ENCODE data around the gene DLX2. TPM values are rescaled to one million over a fixed set of nuclear protein-coding genes. Genes with fewer than 3 reads are reported as not detected.
A peak's percentile ranks its signal among the peaks of the same experiment; 100 is the strongest.

Gene DLX2
- total RNA-seq, 1 donor, result 0.36 TPM

DNA sequence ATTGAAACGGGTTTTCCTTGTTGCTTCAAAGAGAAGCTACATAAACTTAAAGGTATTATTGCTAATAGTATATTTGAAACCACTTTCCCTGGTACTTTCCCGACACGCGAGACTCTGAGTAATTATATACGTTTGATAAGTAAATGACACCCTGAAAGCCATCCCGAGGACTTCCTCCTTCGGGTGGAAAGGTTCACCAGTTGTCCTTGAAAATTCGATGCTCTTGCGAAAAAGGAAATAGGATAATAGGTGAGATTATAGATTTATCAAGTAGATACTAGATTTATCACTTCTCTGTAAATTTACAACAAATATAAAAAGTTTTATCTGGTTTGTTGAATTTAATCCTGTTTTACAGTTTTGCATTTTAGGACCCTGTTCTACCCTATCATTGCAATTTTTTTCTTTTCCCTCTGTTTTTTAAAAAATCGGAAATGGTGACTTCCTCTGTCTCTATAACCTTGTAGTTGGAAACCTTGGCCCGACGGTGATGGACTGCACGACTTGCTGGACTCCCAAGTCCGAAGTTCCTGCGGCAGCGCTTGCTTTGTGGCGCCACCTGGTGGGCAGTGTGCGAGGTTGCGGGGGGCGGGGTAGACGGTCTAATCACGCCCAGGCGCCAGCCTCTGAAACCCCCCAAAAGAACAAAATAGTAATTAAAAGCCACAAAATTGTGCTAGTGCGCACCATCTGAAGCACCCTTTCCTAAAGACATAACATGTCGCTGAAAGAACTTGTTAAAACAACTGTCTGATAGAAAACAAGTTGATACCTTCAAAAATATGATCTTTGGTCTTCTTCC, 972 bp upstream of the DLX2 start:
- Histone ChIP-seq H3K27me3 (ENCODE audit: insufficient read depth, low read length) (no peaks in the 10 kb centered on the region), H2AFZ (ENCODE audit: low read length) (peak overlapping the region; percentile 94), H3K4me2 (ENCODE audit: insufficient read depth, low read length) (peak overlapping the region; percentile 99), H3K27ac (ENCODE audit: low read depth, low read length) (no peak overlapping the region), H3K4me3 (ENCODE audit: insufficient read depth, low read length) (peak overlapping the region; percentile 87), H3K79me2 (ENCODE audit: insufficient read depth, low read length) (peaks cover 24% of the 10 kb centered on the region), H3K4me1 (ENCODE audit: insufficient read depth, low read length) (peaks cover 34% of the 10 kb centered on the region), H3K36me3 (ENCODE audit: insufficient read depth, low read length) (peaks cover 6% of the 10 kb centered on the region), H3K9me3 (ENCODE audit: low read depth, low read length) (no peaks in the 10 kb centered on the region), H4K20me1 (ENCODE audit: insufficient read depth, low read length) (no peaks in the 10 kb centered on the region)
- peak; percentile 95 for DNase-seq (ENCODE audit: insufficient read length, low spot score, missing footprints)
- TF ChIP-seq, protein P1, sequence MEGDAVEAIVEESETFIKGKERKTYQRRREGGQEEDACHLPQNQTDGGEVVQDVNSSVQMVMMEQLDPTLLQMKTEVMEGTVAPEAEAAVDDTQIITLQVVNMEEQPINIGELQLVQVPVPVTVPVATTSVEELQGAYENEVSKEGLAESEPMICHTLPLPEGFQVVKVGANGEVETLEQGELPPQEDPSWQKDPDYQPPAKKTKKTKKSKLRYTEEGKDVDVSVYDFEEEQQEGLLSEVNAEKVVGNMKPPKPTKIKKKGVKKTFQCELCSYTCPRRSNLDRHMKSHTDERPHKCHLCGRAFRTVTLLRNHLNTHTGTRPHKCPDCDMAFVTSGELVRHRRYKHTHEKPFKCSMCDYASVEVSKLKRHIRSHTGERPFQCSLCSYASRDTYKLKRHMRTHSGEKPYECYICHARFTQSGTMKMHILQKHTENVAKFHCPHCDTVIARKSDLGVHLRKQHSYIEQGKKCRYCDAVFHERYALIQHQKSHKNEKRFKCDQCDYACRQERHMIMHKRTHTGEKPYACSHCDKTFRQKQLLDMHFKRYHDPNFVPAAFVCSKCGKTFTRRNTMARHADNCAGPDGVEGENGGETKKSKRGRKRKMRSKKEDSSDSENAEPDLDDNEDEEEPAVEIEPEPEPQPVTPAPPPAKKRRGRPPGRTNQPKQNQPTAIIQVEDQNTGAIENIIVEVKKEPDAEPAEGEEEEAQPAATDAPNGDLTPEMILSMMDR (IDR thresholded peaks at IDR 0.05; ENCODE audit: extremely low read depth, low read depth, low read length), result peak; percentile 93

DNA sequence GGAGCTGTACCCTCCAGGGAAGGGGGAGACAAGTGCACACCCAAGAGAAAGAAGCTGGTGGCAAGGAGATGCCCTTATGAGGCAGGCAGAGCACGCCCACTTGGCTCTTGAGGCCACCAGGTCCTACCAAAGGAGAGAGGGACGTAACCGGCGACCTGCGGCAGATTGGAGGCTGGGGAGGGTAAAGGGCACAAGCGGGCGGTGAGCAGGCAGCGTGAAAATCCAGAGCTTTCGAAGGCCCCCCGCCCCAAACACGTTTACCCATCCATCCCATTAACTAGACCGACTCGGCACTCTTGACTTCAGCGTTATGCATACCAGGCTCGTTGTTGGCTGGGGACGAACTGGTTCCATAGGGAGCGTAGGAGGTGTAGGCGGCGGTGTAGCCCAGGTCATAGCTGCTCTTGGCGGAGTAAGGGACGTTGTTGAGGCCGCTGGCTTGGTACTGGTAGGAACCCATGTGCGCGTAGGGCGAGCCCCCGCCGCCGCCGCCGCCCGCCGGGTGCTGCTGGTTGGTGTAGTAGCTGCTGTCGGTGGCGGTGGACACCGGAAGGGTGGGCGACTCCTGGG, 794 bp downstream of the DLX2 start:
- Histone ChIP-seq H3K79me2 (ENCODE audit: insufficient read depth, low read length) (peaks cover 24% of the 10 kb centered on the region), H2AFZ (ENCODE audit: low read length) (peak overlapping the region; percentile 83), H3K36me3 (ENCODE audit: insufficient read depth, low read length) (peaks cover 6% of the 10 kb centered on the region), H3K4me2 (ENCODE audit: insufficient read depth, low read length) (peak overlapping the region; percentile 93), H3K4me1 (ENCODE audit: insufficient read depth, low read length) (peaks cover 49% of the 10 kb centered on the region), H3K27ac (ENCODE audit: low read depth, low read length) (peak overlapping the region; percentile 45), H4K20me1 (ENCODE audit: insufficient read depth, low read length) (no peaks in the 10 kb centered on the region), H3K9me3 (ENCODE audit: low read depth, low read length) (no peaks in the 10 kb centered on the region), H3K27me3 (ENCODE audit: insufficient read depth, low read length) (no peaks in the 10 kb centered on the region), H3K4me3 (ENCODE audit: insufficient read depth, low read length) (peak overlapping the region; percentile 87)
- peak; percentile 89 for DNase-seq (ENCODE audit: insufficient read length, low spot score, missing footprints)
- TF ChIP-seq, protein P1 (IDR thresholded peaks at IDR 0.05; ENCODE audit: extremely low read depth, low read depth, low read length), result no peak

DNA sequence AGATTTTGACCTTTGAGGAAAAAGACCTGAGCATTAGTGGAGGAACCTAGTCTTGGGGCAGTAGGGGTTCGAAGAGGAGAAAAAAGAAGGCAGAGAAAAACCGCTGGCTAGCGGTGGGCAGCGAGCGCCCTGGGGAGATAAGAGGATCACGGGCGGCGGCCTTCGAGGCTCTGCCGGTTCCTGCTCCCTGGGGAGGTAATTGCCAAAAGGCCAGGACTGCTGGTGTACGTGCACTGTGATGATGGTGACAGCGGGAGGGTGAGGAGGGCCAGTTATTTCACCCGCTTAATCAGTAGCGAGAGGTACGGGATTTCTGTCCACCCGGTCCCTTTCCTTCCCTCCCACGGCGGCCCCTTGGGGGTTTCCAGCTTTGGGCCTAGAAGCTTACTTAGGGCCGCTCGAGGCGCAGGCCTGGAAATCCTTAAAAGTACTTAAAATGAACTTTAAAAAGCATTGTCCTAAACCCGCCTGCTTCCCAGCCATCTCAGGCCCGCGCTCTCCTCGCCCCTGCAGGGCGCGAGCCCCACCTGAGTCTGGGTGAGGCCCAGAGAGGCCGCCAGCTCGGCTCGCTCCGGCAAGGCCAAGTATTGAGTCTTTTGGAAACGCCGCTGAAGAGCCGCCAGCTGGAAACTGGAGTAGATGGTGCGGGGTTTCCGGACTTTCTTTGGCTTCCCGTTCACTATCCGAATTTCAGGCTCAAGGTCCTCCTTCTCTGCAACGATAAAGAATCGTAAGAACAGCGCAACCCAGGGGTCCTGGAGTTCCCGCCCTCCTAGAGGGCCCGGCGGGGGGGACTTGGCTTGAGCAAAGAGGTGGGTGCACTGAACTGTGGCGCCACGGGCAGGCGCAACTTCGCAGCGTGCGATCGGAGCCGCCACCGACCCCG, 1.5 kb downstream of the DLX2 start:
- H3K79me2 ChIP-seq (ENCODE audit: insufficient read depth, low read length), result peaks cover 24% of the 10 kb centered on the region
- H3K4me3 ChIP-seq (ENCODE audit: insufficient read depth, low read length), result peak overlapping the region; percentile 87
- TF ChIP-seq, protein P1 (IDR thresholded peaks at IDR 0.05; ENCODE audit: extremely low read depth, low read depth, low read length), result no peak
- no peaks in the 10 kb centered on the region for H3K9me3 ChIP-seq (ENCODE audit: low read depth, low read length)
- H3K4me1 ChIP-seq (ENCODE audit: insufficient read depth, low read length), result peaks cover 54% of the 10 kb centered on the region
- H2AFZ ChIP-seq (ENCODE audit: low read length), result peak overlapping the region; percentile 83
- peak overlapping the region; percentile 45 for H3K27ac ChIP-seq (ENCODE audit: low read depth, low read length)
- H3K4me2 ChIP-seq (ENCODE audit: insufficient read depth, low read length), result peak overlapping the region; percentile 93
- peaks cover 6% of the 10 kb centered on the region for H3K36me3 ChIP-seq (ENCODE audit: insufficient read depth, low read length)
- H3K27me3 ChIP-seq (ENCODE audit: insufficient read depth, low read length), result no peaks in the 10 kb centered on the region
- peak; percentile 73 for DNase-seq (ENCODE audit: insufficient read length, low spot score, missing footprints)
- no peaks in the 10 kb centered on the region for H4K20me1 ChIP-seq (ENCODE audit: insufficient read depth, low read length)

Measured in osteoblast (primary cell).